ENCODE data around the gene SPATA16.

SPATA16 gene

DNA sequence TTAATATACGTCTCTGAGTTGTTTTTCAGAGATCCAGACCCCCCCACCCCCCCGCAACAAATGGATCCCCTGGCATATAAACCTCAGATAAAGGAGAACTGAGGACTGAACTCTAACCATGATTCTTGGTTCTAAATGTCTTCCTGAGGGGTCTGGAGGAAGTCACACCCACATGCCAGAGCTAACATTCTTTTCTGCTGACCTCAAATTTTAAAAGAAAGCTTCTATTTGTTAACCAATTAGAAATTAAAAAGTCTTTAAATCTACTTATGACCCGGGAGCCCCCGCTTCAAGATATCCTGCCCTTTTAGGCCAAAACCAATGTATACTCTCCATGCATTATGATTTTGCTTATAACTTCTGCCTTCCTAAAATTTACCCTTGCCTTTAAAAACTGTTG, 202.2 kb downstream of the SPATA16 start:
- Histone ChIP-seq H4K20me1 (ENCODE audit: insufficient read depth, low read length) (no peaks in the 10 kb centered on the region), H3K9ac (ENCODE audit: low read length) (no peak overlapping the region), H3K4me2 (ENCODE audit: low read depth, low read length) (no peak overlapping the region), H3K36me3 (replicated peaks; ENCODE audit: insufficient read depth, low read length) (no peaks in the 10 kb centered on the region), H3K9me3 (replicated peaks; ENCODE audit: insufficient read depth, low read length) (no peaks in the 10 kb centered on the region), H2AFZ (ENCODE audit: low read length) (no peak overlapping the region), H3K27me3 (replicated peaks; ENCODE audit: insufficient read depth, low read length) (no peaks in the 10 kb centered on the region), H3K79me2 (ENCODE audit: low read length) (no peaks in the 10 kb centered on the region), H3K4me3 (ENCODE audit: low read length) (no peak overlapping the region), H3F3A (ENCODE audit: insufficient read depth, low read length) (no peaks in the 10 kb centered on the region), H3K27ac (ENCODE audit: low read length) (no peak overlapping the region), H3K9me2 (replicated peaks; ENCODE audit: insufficient read depth, low read length) (no peaks in the 10 kb centered on the region), H3K4me1 (ENCODE audit: low read length) (no peaks in the 10 kb centered on the region)
- no peak for TF ChIP-seq EZH2phosphoT487 (IDR thresholded peaks at IDR 0.05; ENCODE audit: low read length)
- no peak for TF ChIP-seq EZH2 (optimal IDR thresholded peaks at IDR 0.05; ENCODE audit: low read depth, low read length)
- TF ChIP-seq, protein P1, sequence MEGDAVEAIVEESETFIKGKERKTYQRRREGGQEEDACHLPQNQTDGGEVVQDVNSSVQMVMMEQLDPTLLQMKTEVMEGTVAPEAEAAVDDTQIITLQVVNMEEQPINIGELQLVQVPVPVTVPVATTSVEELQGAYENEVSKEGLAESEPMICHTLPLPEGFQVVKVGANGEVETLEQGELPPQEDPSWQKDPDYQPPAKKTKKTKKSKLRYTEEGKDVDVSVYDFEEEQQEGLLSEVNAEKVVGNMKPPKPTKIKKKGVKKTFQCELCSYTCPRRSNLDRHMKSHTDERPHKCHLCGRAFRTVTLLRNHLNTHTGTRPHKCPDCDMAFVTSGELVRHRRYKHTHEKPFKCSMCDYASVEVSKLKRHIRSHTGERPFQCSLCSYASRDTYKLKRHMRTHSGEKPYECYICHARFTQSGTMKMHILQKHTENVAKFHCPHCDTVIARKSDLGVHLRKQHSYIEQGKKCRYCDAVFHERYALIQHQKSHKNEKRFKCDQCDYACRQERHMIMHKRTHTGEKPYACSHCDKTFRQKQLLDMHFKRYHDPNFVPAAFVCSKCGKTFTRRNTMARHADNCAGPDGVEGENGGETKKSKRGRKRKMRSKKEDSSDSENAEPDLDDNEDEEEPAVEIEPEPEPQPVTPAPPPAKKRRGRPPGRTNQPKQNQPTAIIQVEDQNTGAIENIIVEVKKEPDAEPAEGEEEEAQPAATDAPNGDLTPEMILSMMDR (IDR thresholded peaks at IDR 0.05; ENCODE audit: low read length) = no peak
- no peak for DNase-seq

DNA sequence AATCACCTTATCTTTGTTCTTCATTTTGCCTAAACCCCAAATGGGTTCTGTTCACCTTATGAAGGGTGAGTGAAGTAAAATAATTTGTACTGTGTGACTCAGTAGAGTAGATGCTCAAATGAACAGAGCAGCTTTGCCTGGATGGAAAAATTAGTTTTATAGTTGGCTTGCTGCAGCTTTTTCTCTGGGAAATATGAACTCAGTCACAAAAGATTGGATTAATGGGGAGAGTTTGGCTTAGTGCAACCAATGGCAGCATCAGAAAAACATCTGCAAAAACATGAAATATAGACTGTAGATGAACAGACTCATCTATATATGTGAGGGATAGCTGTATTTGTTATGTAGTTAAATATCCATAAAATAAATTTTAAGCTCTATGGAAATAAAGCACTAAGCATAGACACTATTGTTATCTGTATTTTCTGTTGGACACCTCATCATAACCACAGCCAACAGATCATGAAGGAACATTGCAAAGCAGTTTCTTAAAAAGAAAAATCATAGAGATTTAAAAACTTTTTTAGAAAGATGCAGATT, 209.2 kb downstream of the SPATA16 start:
- no peak for DNase-seq
- H3K9me3 ChIP-seq (replicated peaks; ENCODE audit: insufficient read depth, low read length) = no peaks in the 10 kb centered on the region
- TF ChIP-seq, protein P1 (IDR thresholded peaks at IDR 0.05; ENCODE audit: low read length) = no peak
- TF ChIP-seq EZH2phosphoT487 (IDR thresholded peaks at IDR 0.05; ENCODE audit: low read length) (no peak), EZH2 (optimal IDR thresholded peaks at IDR 0.05; ENCODE audit: low read depth, low read length) (no peak)
- no peaks in the 10 kb centered on the region for H3K4me1 ChIP-seq (ENCODE audit: low read length)
- no peaks in the 10 kb centered on the region for H4K20me1 ChIP-seq (ENCODE audit: insufficient read depth, low read length)
- H3K9me2 ChIP-seq (replicated peaks; ENCODE audit: insufficient read depth, low read length) = no peaks in the 10 kb centered on the region
- no peak overlapping the region for H3K4me3 ChIP-seq (ENCODE audit: low read length)
- H2AFZ ChIP-seq (ENCODE audit: low read length) = no peak overlapping the region
- H3K27ac ChIP-seq (ENCODE audit: low read length) = no peak overlapping the region
- no peaks in the 10 kb centered on the region for H3K36me3 ChIP-seq (replicated peaks; ENCODE audit: insufficient read depth, low read length)
- H3K79me2 ChIP-seq (ENCODE audit: low read length) = no peaks in the 10 kb centered on the region
- no peaks in the 10 kb centered on the region for H3F3A ChIP-seq (ENCODE audit: insufficient read depth, low read length)
- no peak overlapping the region for H3K9ac ChIP-seq (ENCODE audit: low read length)
- no peak overlapping the region for H3K4me2 ChIP-seq (ENCODE audit: low read depth, low read length)
- no peaks in the 10 kb centered on the region for H3K27me3 ChIP-seq (replicated peaks; ENCODE audit: insufficient read depth, low read length)

DNA sequence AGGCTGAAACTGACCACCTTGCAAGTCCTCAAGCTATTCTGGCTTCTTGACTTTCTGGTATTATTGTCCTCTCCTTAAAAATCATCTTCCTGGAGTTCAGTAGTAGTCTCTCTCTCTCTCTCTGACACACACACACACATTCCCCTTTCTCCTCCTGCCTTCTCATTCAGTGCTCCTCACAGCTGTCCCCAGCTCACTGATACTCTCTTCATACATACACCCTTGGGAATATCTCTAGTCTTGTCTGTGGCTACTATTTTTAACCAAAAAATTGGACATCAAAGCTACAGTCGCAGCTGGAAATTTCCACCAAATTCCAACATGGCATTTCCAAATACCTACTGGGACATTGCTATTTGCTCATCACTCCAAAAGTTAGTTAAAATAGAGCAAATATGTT, 211.6 kb downstream of the SPATA16 start:
- no peak for DNase-seq
- Histone ChIP-seq H3K79me2 (ENCODE audit: low read length) (no peaks in the 10 kb centered on the region), H3K9me2 (replicated peaks; ENCODE audit: insufficient read depth, low read length) (no peaks in the 10 kb centered on the region), H3K9me3 (replicated peaks; ENCODE audit: insufficient read depth, low read length) (no peaks in the 10 kb centered on the region), H3F3A (ENCODE audit: insufficient read depth, low read length) (no peaks in the 10 kb centered on the region), H3K4me1 (ENCODE audit: low read length) (no peaks in the 10 kb centered on the region), H3K27ac (ENCODE audit: low read length) (no peak overlapping the region), H3K4me2 (ENCODE audit: low read depth, low read length) (no peak overlapping the region), H3K36me3 (replicated peaks; ENCODE audit: insufficient read depth, low read length) (no peaks in the 10 kb centered on the region), H4K20me1 (ENCODE audit: insufficient read depth, low read length) (no peaks in the 10 kb centered on the region), H2AFZ (ENCODE audit: low read length) (no peak overlapping the region), H3K9ac (ENCODE audit: low read length) (no peak overlapping the region), H3K27me3 (replicated peaks; ENCODE audit: insufficient read depth, low read length) (no peaks in the 10 kb centered on the region), H3K4me3 (ENCODE audit: low read length) (no peak overlapping the region)
- TF ChIP-seq, protein P1 (IDR thresholded peaks at IDR 0.05; ENCODE audit: low read length) = no peak
- TF ChIP-seq EZH2 (optimal IDR thresholded peaks at IDR 0.05; ENCODE audit: low read depth, low read length) = no peak
- no peak for TF ChIP-seq EZH2phosphoT487 (IDR thresholded peaks at IDR 0.05; ENCODE audit: low read length)
